Glomerular visceral epithelial cell (primary cell): Measurements from ENCODE around the gene UBP1.
A peak's percentile ranks its signal among the peaks of the same experiment; 100 is the strongest.
"Not testable (repeated sequence)": the region's sequence is repeated elsewhere in the genome, so short reads cannot be mapped to it uniquely, and the experiment has no call there.

Experiments used
- DNase-seq: peaks from one replicate; pipeline ENCODE4 v3.0.0-alpha.2; 2016; ENCODE audit errors: extremely low spot score

UBP1 gene

DNA sequence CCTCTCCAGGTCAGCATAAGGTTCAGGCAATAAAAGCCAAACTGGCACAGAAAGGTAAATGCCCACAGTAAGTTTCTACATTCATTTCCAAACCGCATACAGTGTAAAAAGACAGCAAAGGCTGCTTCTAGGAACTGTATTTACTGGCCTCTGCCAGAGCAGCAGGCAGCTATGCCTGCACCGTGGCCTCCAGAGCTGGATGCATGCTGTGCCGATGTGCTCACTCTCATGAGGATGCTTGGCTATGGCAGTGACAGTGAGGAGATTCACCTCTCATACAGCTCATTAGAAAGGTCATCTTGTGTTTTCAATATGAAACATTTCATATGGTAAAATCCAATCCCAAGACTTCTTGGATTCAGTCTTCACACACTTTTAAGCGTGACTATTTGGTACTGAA is 50.3 kb downstream of the UBP1 start:
- no peak for DNase-seq

DNA sequence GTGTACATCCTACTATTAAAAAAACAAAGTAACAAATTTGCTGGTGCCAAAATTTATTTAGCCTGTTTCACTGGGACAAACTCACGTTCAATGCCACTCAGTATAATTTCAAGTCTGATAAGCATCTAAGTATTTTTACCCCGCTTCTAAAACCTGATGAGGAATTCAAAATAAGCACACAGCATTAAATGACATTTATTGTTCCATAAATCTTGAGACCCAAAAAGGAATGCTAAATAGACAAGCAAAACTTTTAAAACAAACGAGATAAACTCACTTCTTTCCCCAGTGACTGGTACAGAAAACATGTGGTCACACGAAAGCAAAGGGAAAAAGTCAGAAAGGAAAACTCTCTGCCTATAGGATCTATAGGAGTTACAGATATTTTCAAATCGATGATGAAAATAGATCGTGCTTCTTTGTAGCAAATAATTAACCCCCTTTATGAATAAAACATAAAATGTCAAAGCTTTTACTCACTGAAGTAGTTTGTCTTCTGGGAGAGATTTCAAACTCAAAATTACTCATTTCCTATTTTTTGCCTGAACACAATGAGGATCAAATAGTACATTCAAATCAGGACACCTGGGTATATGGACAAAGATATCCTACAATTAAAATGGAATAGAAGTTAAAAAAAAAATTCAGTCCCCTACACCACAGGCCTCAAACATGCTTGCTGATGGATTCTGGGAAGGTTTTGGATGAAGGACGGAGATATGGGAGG is 51.7 kb downstream of the UBP1 start:
- DNase-seq: no peak

DNA sequence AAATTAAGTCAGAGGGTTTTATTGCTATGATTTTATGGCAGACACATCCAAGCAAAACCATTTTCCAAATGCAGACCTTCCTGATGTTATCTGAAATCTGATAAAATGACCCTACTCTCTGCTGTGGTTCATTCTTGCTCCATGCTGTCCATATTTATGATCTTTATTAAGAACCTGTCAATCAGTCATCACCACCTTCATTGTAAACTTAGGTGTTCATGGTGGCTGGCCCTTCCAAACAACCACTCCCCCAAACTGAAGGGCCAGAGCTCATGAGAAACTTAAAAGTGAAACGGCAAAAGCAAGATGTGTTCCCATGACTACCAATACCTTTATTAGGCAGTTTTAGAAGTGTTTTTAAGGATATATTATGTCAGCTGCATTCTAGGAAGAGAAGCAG is 53.6 kb downstream of the UBP1 start:
- DNase-seq: no peak

DNA sequence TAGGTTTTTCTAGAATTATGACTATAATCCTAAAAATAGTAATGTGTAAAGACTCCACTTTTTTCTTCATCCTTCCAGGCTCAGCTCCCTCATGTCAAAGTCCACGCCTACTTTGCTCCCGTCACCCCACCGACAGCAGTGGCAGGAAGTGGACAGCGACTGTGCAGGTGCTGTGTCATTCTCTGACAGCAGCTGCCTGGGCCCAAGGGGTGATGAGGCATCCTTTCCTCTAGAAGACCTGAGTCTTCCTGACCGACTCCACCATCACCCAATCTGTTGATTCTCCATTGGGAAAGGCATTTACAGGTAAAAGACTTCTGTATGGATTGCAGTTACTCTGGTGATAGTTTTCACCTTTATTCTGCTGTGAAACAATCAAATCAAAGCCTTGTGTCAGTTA is 54.8 kb downstream of the UBP1 start:
- no peak for DNase-seq

DNA sequence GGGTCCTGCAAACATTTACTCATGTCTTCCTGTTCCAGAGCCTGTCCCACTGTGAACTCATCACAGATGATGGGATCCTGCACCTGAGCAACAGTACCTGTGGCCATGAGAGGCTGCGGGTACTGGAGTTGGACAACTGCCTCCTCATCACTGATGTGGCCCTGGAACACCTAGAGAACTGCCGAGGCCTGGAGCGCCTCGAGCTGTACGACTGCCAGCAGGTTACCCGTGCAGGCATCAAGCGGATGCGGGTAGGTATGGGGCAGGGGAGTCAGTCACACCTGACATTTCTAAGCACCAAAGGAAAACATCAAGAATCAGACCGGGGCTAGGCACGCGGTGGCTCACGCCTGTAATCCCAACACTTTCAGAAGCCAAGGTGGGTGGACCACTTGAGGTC is 56.3 kb downstream of the UBP1 start:
- no peak for DNase-seq

DNA sequence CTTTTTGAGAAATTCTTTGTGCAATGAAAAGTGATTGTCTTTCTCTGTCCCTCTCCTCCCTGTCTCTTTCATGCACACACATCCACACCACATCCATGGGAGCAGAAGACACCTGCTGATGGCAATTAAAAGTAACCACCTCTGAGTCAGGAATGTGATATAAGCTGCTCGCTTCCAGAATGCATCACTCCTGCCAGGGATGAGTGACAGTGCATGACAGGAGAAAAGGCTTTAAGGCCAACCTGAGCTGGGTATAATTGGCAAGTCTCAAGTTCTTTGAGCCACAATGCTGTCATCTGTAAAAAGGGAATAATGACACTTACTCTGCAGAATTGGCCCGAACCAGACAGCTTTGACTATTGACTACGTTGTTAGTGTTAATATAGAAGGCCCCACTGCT is 59.6 kb downstream of the UBP1 start:
- peak; percentile 31 for DNase-seq

DNA sequence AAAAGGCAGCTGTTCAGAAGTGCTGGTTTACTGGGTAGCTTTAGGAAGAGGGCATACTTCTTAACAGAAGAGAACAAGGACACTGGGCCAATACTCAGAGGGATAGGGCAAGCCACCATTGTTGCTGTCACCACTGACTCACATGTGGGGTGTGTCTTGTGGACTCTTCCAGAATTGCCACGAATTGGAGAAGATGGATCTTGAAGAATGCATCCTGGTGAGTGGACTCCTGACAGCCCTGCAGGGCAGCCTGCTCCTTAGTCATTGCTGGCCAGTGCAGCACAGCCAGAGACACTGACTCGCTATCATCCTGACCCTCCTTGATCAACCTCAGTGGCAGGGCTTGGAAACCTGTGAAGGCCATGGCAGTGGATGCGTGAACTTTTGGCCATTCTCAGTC is 62.3 kb downstream of the UBP1 start:
- DNase-seq: peak; percentile 16

DNA sequence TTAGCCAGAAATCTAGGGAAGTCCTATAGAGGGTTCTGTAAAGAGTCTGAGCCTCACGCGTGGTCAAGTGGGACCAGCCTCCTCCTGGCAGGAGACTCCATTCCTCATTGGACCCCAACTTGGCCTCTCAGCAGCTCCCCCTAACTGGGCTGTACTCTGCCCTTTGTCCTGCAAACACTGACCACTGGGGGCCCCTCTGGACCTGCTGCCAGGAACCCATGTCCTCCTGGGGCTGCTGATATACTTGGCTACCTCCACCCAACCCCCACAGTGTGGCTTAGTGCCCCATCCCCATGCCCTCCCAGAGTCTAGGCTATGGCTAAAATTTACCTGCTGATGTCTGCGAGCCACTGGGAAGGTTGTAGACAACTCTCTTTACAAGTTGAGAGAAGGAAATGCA is 62.7 kb downstream of the UBP1 start:
- no peak for DNase-seq

DNA sequence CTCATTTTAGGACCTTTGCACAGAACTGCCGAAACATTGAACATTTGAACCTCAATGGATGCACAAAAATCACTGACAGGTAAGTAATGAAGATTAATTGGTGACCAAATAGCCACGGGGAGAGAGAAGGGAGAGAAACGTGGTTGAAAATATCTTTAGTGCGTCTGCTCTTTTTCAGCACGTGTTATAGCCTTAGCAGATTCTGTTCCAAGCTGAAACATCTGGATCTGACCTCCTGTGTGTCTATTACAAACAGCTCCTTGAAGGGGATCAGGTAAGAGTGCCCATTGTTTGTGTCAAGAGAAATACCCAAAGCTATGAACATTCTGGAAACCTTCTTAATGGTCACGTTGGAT is 67.1 kb downstream of the UBP1 start:
- no peak for DNase-seq

DNA sequence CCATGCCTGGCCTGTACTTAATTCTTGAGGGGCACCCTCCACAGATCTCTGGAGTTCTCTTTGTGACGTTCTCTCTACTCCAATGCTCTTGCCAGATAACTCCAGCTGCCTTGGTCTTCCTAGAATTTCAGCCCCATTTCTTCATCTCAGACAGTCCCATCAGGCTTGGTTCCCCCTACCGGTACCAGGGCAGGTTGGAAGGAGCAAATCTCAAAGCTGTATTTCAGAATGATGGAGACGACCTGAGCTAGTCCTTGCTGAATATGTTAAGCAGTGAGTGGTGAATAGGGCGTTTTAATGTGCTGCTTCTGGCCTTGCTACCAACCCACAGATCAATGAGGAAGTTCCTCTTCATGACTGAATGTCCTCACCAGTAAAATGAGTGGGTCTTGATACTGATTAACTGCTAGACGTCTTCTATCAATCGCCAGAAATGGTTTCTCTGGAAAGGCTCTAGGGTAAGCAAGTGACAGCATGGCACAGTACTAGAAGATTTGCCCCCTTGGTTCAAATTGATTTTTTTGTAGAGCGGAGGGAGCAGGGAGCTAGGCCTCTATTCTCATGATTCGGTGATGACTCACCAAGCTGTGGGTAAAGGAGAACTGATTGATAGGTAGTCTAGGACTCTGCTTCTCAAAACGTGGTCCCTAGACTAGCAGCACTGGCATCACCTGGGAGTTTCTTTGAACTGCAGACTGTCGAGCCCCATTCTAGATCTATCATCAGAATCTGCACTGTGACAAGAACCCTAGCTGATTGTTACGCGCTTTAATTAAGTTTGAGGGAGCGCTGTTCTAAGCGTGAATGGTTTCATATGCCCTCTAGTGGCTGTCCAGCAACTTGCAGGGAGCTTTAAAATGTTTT is 67.8 kb downstream of the UBP1 start:
- peak; percentile 46 for DNase-seq

DNA sequence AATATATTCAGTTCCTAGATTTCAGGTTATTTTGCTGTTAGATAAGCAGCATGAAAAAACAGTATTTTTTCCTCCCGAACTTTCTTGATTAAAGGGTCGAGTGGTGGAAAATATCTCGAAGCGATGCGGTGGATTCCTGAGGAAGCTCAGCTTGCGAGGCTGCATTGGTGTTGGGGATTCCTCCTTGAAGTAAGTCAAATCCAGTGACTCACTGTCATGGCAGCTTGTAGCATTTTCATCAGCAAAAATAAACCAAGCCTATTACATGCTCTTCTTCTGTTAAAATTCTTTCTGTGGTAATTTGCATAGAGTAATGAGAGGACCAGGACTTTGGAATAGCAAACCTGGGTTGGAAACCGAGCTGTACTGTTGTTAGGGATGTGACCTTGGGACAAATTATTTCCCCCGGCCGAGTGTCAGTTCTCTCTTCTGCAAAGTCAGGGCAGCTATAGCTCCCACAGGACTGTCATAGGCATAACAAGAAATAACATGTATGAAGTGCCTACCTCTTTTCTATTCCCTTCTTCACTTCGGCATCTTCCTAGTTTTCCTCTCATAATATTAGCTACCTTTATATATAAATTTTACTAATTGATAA is 75.6 kb downstream of the UBP1 start:
- DNase-seq: no peak

DNA sequence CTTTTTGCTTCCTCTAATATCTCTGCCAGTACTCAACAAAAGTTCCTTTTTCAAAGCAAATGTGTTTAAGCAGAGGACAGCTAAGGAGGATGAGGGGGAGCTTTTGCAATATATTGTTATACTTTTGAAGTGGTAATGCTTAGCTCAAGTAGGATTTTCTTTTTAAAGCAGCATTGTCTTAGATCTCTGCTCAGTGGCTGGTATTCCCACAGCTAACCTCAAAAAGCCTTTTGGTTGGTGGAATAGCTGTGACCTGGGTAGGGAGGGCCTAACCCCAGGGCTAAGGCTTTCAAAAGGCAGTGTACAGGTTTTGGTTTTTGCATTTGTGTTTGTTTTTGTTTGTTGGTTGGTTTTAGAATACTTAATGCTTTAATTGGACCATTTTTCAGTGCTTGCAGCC is 76.1 kb downstream of the UBP1 start:
- no peak for DNase-seq

DNA sequence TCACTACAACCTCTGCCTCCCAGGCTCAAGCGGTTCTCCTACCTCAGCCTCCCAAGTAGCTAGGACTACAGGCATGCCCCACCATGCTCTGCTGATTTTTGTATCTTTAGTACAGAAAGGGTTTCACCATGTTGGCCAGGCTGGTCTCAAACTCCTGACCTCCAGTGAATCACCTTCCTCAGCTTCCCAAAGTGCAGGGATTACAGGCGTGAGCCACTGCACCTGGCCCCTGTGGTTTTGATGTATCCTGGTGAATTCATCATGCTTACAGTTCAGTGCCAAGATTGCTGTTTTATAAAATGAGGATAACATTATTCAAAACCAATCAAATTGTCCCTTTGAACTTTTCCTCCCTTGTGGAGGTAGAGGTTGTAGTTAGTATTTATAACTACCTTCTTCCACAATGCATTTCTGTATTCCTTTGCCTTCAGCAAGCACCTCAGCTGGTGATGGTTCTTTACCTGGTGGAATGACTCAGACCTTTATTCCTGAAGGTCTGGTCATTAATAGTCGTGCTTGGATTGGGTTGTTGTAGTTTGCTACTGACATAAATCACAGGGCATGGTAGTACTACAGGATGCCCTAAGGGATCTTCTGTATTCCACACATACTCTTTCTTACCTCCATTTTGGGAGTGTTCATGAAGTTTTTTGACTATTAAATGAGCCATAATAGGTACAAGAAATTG is 76.9 kb downstream of the UBP1 start:
- DNase-seq: no peak

DNA sequence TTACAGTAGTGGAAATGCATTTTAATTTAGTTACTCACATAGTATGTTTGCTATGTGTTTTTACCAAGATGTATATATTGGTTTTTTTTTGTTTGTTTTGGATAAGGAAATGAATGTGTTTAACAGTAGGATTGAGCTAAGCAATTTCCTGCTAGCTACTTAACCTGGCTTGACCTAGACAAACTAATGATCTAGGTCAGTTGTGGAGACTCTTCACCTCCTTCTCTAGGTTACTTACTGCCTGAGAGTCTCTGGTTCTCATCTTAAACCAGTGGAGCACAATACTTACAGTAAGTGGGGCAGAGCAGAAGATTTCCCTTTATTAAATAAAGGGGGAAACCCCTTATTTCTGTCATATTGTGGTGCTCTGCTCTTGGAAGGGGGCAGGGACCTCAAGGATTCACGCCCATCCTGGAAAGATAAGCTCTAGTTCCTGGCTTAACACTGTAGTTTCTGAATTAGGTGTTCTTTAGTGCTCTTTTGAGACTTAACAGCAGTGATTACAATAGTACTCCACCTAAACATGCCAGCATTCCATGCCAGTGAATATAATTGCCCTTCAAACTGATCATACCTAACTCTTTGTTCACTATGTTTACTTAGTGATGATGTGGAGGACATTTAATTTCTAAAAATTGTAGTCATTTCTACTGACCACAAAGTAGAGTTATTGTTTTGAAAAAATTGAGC is 79.9 kb downstream of the UBP1 start:
- peak; percentile 26 for DNase-seq

DNA sequence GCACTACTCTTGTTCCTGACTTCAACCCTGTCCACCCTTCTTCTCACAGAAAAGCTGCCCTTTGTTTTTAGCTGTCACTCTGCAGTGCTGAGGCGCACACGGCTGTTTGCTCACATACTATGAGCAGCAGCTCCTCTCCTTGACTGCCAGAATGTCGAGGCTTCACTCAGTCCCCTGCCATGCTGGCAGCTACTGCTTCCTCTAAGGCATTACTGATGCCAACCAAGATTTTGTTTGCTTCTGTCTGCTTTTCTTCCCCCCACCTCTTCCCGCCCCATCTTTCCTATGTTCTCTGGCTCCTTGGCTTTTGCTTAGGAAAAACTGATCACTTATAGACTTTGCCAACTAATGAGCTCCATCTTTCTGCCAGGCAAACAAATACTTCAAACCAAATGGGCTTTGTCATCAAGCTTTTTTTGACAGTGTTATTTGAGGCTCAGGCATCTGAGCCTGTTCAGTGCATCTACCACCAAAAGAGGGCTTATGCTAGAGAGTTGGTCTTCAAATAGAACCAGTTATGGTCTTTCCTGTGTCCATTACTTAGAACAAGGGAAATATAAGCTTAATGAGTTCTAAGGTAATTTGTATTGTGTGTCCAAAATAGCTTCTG is 81.9 kb downstream of the UBP1 start:
- no peak for DNase-seq

DNA sequence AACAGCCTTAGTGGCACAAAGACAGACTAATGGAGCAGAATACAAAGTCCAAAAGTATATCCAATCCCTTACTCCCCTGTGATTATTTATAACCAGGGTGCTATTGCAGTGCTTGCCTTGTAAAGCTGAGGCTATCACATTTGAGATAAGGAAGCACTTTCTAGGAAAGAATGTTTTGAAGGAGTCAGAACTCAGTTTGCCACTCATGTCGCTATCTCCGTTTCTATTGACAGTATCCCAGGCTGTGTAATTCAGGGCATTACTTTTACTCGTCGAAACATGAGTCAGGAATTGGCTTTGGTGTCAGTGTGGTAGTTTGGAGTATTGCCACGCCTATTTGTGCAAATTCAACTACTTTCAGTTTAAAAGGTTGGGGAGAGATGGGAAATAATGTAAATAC is 84.6 kb downstream of the UBP1 start:
- no peak for DNase-seq

DNA sequence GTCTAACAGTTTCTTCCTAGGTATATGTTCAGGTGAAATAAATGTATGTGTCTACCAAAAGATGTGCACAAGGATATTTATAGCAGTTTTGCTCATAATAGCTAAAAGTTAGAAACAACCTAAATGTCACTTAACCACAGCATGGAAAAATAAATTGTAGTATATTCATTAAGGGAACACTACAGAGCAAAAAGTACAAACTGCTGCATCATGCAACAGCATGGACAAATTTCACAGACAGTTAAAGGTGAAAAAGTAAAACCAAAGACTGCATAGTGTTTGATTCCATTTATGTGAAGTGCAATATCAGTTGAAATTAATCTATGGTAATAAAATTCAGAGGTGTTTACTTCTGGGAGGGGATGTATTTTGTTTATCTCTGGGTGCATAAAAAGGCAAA is 100.4 kb downstream of the UBP1 start:
- DNase-seq: no peak

DNA sequence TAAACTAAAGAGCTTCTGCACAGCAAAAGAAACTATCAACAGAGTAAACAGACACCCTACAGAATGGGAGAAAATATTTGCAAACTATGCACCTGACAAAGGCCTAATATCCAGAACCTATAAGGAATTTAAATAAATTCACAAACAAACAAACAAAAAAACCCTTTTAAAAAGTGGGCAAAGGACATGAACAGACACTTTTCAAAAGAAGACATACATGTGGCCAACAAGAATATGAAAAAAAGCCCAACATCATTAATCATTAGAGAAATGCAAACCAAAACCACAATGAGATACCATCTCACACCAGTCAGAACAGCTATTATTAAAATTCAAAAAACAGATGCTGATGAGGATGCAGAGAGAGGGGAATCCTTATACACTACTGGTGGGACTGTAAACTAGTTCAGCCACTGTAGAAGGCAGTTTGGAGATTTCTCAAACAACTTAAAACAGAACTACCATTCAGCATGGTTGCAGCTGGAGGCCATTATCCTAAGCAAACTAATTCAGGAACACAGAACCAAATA is 101.2 kb downstream of the UBP1 start:
- DNase-seq: not testable (repeated sequence)
